Eye (tissue), 1 donor: ENCODE data around the gene CD86.

Experiments
- DNase-seq: peaks from one replicate; pipeline ENCODE4 v3.0.0-alpha.2; 2015

The CD86 gene

DNA sequence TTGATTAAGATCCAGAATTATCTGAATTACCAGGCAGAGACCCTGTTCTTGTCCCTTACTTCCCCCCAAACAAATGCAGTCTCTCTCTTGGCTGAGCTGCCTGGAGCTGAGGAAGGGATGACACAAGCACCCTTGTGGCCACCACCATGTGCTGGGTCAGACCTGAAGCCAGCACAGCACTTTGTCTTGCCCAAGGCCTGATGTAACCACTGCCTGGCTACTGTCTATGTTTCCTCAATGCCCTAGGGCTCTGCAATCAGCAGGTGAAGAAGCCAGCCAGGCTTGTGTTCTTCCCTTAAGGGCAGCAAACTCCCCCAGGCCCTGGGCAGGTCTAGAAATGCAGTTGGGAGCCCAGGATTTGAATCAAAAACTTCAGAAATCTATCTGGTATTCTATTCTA lies 112.5 kb downstream of the CD86 start:
- DNase-seq = no peak

DNA sequence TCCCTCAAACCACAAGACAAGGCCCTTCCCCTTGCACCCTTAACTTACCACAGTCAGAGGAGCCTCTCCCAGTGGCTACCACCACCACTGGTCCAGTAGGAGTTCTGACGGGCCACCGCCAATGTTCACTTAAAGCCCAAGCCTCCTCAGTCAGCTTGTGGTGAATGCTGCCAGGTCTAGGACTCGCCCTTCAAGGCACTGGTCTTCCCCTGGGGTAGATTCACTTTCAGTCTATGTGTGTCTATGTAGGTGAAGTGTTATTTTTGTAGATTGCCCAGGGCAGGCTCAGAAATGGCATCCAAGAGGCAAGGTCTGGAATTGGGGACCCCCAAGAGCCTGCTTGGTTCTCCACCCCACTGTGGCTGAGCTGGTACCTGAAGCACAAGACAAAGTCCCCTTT lies 112.9 kb downstream of the CD86 start:
- no peak for DNase-seq

GRCh38 chr3:122169911-122170310 lies 114.7 kb downstream of the CD86 start:
- DNase-seq = no peak
